SK-N-SH treated with all-trans-retinoic acid at 6 μM for 48 hours (cell line): ENCODE results near the gene PREPL.

Source experiments
- ATAC-seq: fragments of 200-7000 bp; cut with Tn5 transposase; 3 replicates; pipeline ENCODE4 v1.9.1; 2020; ENCODE audit warnings: mild to moderate bottlenecking, moderate library complexity
- ARNTL ChIP-seq: fragments of 450-650 bp; formaldehyde crosslinking; IDR thresholded peaks from 2 replicates; pipeline ENCODE4 v1.5.0; 2020; ENCODE audit warnings: low read depth, mild to moderate bottlenecking, moderate library complexity, borderline replicate concordance
- BACH2 ChIP-seq: fragments of 250-450 bp; sonication (Bioruptor Pico); IDR thresholded peaks from 2 replicates; pipeline ENCODE4 v1.9.0; 2021; ENCODE audit warnings: mild to moderate bottlenecking, borderline replicate concordance
- CREB5 ChIP-seq: fragments of 250-450 bp; sonication (Bioruptor Pico); IDR thresholded peaks from 2 replicates; pipeline ENCODE4 v1.5.1; 2020; ENCODE audit warnings: low read depth, mild to moderate bottlenecking, moderate library complexity
- CSDC2 ChIP-seq: fragments of 250-450 bp; sonication (Bioruptor Pico); IDR thresholded peaks from 2 replicates; pipeline ENCODE4 v1.5.0; 2020; ENCODE audit warnings: mild to moderate bottlenecking, moderate library complexity
- CSRNP3 ChIP-seq: fragments of 250-450 bp; sonication (Bioruptor Pico); IDR thresholded peaks from 2 replicates; pipeline ENCODE4 v1.5.1; 2021; ENCODE audit warnings: mild to moderate bottlenecking, moderate library complexity
- GLIS3 ChIP-seq: fragments of 250-450 bp; sonication (Bioruptor Pico); IDR thresholded peaks from 2 replicates; pipeline ENCODE4 v1.5.0; 2020; ENCODE audit warnings: mild to moderate bottlenecking, moderate library complexity
- ISL1 ChIP-seq: fragments of 250-450 bp; sonication (Bioruptor Pico); IDR thresholded peaks from 2 replicates; pipeline ENCODE4 v2.1.2; 2022; ENCODE audit warnings: mild to moderate bottlenecking, moderate library complexity
- OSR1 ChIP-seq: fragments of 250-450 bp; sonication (Bioruptor Pico); IDR thresholded peaks from 2 replicates; pipeline ENCODE4 v1.8.0; 2022; ENCODE audit warnings: moderate library complexity, mild to moderate bottlenecking, inconsistent platforms
- PATZ1 ChIP-seq: fragments of 250-450 bp; sonication (Bioruptor Pico); IDR thresholded peaks from 2 replicates; pipeline ENCODE4 v1.8.0; 2020; ENCODE audit warnings: mild to moderate bottlenecking, moderate library complexity, borderline replicate concordance
- PPARA ChIP-seq: fragments of 250-450 bp; sonication (Bioruptor Pico); IDR thresholded peaks from 2 replicates; pipeline ENCODE4 v1.5.0; 2020; ENCODE audit warnings: mild to moderate bottlenecking, borderline replicate concordance
- RARB ChIP-seq: fragments of 250-450 bp; sonication (Bioruptor Pico); IDR thresholded peaks from 2 replicates; pipeline ENCODE4 v1.8.0; 2021; ENCODE audit warnings: mild to moderate bottlenecking, moderate library complexity
- SNAI2 ChIP-seq: fragments of 250-450 bp; sonication (Bioruptor Pico); IDR thresholded peaks from 2 replicates; pipeline ENCODE4 v1.5.0; 2020; ENCODE audit warnings: mild to moderate bottlenecking, moderate library complexity
- TCF4 ChIP-seq: fragments of 250-450 bp; sonication (Bioruptor Pico); IDR thresholded peaks from 2 replicates; pipeline ENCODE4 v1.8.0; 2021; ENCODE audit warnings: mild to moderate bottlenecking, moderate library complexity, borderline replicate concordance
- TOX ChIP-seq: fragments of 250-450 bp; sonication (Bioruptor Pico); IDR thresholded peaks from 2 replicates; pipeline ENCODE4 v1.8.0; 2021; ENCODE audit warnings: mild to moderate bottlenecking, moderate library complexity, borderline replicate concordance
- ZC3H10 ChIP-seq: fragments of 250-450 bp; sonication (Bioruptor Pico); IDR thresholded peaks from 2 replicates; pipeline ENCODE4 v1.5.1; 2021; ENCODE audit warnings: mild to moderate bottlenecking, moderate library complexity
- ZFP3 ChIP-seq: fragments of 250-450 bp; sonication (Bioruptor Pico); IDR thresholded peaks from 2 replicates; pipeline ENCODE4 v1.5.0; 2020; ENCODE audit warnings: mild to moderate bottlenecking, moderate library complexity
- ZFP30 ChIP-seq: fragments of 450-650 bp; formaldehyde crosslinking; IDR thresholded peaks from 2 replicates; pipeline ENCODE4 v1.5.0; 2022; ENCODE audit warnings: mild to moderate bottlenecking, moderate library complexity
- ZNF565 ChIP-seq: fragments of 450-650 bp; formaldehyde crosslinking; conservative IDR thresholded peaks from 2 replicates; pipeline ENCODE4 v1.5.0; 2020; ENCODE audit warnings: low read depth, mild to moderate bottlenecking, moderate library complexity
- ZNF70 ChIP-seq: fragments of 450-650 bp; formaldehyde crosslinking; IDR thresholded peaks from 2 replicates; pipeline ENCODE4 v1.5.0; 2020; ENCODE audit warnings: mild to moderate bottlenecking, moderate library complexity
- TF ChIP-seq, protein P1 (sequence below): fragments of 250-450 bp; sonication (Bioruptor Pico); IDR thresholded peaks from 2 replicates; pipeline ENCODE4 v1.5.0; 2020; ENCODE audit warnings: mild to moderate bottlenecking, moderate library complexity

Gene PREPL

DNA sequence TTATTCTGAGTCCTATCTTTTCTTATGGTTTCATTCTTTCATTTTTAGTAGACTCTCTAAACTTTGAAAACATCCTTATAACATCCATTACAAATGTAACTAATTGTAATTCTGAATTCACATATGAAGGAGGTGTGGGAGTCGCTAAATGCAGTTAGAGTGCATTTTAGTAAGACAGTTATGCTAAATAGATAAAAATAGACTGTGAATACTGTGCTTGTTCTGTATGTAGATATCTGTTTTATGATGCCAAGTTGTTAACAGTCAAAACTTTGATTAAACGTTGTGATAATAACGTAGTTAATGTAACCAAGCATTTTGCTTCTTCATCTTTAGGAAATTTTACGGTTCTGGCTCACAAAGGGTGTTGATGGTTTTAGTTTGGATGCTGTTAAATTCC, 61.7 kb downstream of the PREPL start:
- no peak for ATAC-seq
- TF ChIP-seq ZFP3 (CRISPR knock-in tag) (no peak), SNAI2 (no peak), ZFP30 (CRISPR knock-in tag) (no peak), RARB (no peak), OSR1 (CRISPR knock-in tag) (no peak), ZNF565 (no peak), PPARA (CRISPR knock-in tag) (no peak), PATZ1 (CRISPR knock-in tag) (no peak), ISL1 (no peak), ARNTL (CRISPR knock-in tag) (no peak), ZNF70 (CRISPR knock-in tag) (no peak), TOX (CRISPR knock-in tag) (no peak), ZC3H10 (no peak), CSRNP3 (CRISPR knock-in tag) (no peak), CREB5 (CRISPR knock-in tag) (no peak), BACH2 (CRISPR knock-in tag) (no peak), TCF4 (CRISPR knock-in tag) (no peak)
- TF ChIP-seq, protein P1, sequence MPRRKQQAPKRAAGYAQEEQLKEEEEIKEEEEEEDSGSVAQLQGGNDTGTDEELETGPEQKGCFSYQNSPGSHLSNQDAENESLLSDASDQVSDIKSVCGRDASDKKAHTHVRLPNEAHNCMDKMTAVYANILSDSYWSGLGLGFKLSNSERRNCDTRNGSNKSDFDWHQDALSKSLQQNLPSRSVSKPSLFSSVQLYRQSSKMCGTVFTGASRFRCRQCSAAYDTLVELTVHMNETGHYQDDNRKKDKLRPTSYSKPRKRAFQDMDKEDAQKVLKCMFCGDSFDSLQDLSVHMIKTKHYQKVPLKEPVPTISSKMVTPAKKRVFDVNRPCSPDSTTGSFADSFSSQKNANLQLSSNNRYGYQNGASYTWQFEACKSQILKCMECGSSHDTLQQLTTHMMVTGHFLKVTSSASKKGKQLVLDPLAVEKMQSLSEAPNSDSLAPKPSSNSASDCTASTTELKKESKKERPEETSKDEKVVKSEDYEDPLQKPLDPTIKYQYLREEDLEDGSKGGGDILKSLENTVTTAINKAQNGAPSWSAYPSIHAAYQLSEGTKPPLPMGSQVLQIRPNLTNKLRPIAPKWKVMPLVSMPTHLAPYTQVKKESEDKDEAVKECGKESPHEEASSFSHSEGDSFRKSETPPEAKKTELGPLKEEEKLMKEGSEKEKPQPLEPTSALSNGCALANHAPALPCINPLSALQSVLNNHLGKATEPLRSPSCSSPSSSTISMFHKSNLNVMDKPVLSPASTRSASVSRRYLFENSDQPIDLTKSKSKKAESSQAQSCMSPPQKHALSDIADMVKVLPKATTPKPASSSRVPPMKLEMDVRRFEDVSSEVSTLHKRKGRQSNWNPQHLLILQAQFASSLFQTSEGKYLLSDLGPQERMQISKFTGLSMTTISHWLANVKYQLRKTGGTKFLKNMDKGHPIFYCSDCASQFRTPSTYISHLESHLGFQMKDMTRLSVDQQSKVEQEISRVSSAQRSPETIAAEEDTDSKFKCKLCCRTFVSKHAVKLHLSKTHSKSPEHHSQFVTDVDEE (CRISPR knock-in tag) = no peak

- TF ChIP-seq PATZ1 (CRISPR knock-in tag) (no peak), ARNTL (CRISPR knock-in tag) (no peak), ZC3H10 (no peak), TCF4 (CRISPR knock-in tag) (no peak), TOX (CRISPR knock-in tag) (no peak), OSR1 (CRISPR knock-in tag) (no peak)
- ATAC-seq = no peak
Measured at GRCh38 chr2:44297431-44297830, 63.9 kb downstream of the PREPL start.

DNA sequence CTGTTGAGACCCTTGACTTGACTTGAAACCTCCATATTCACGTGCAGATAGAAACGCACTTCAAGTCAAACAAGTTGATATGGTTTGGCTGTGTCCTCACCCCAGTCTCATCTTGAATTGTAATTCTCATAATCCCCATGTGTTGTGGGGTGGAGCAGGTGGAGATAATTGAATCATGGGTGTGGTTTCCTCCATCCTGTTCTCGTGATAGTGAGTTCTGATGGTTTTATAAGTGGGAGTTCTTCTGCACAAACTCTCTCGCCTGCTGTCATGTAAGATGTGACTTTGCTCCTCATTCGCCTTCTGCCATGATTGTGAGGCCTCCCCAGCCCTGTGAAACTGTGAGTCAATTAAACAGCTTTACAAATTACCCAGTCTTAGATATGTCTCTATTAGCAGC, 64.6 kb downstream of the PREPL start:
- TF ChIP-seq PPARA (CRISPR knock-in tag) (no peak), RARB (no peak), GLIS3 (CRISPR knock-in tag) (no peak), ARNTL (CRISPR knock-in tag) (no peak), BACH2 (CRISPR knock-in tag) (no peak), CSDC2 (CRISPR knock-in tag) (no peak), ZNF565 (no peak), ZFP30 (CRISPR knock-in tag) (no peak), ZNF70 (CRISPR knock-in tag) (no peak), TCF4 (CRISPR knock-in tag) (no peak)
- no peak for ATAC-seq
